Activated CD8-positive, alpha-beta memory T cell treated with anti-CD3 and anti-CD28 coated beads, Interleukin-2, amount 10 ng/mL, durations not matched to agents 7 days and 5 days (primary cell): ENCODE data around the gene RNF5. TPM values are rescaled to one million over a fixed set of nuclear protein-coding genes. Genes with fewer than 3 reads are reported as not detected.
"Not testable (repeated sequence)": the region's sequence is repeated elsewhere in the genome, so short reads cannot be mapped to it uniquely, and the experiment has no call there.

Source experiments
- ATAC-seq: fragments of 150-1000 bp; cut with Tn5 transposase; one replicate; pipeline ENCODE4 v1.10.0; 2021; ENCODE audit warnings: moderate library complexity
- CTCF ChIA-PET: fragments of 350-600 bp; sonication (Branson Sonifier 250); formaldehyde crosslinking; loops from one replicate; lab custom pipeline; 2021; ENCODE audit warnings: antibody characterized with exemption; lab: Charles Lee
- DNase-seq: peaks from one replicate; pipeline ENCODE4 v3.0.0-alpha.2; 2020
- H3K27ac Mint-ChIP-seq: one replicate; pipeline ENCODE4 v1.8.0; 2021; ENCODE audit warnings: mild to moderate bottlenecking, mixed read lengths
- H3K27me3 Mint-ChIP-seq: one replicate; pipeline ENCODE4 v1.8.0; 2021; ENCODE audit warnings: mixed read lengths
- H3K36me3 Mint-ChIP-seq: one replicate; pipeline ENCODE4 v1.8.0; 2021; ENCODE audit warnings: mild to moderate bottlenecking, mixed read lengths
- H3K4me1 Mint-ChIP-seq: one replicate; pipeline ENCODE4 v1.8.0; 2021; ENCODE audit warnings: mixed read lengths
- H3K4me3 Mint-ChIP-seq: one replicate; pipeline ENCODE4 v1.8.0; 2021; ENCODE audit warnings: mild to moderate bottlenecking, moderate library complexity, mixed read lengths
- H3K9me3 Mint-ChIP-seq: one replicate; pipeline ENCODE4 v1.8.0; 2022; ENCODE audit warnings: low read depth, mixed read lengths
- total RNA-seq, 2 experiments: library from RNA; stranded (reverse); gene quantifications; one replicate each; pipeline ENCODE4 v1.2.3, GENCODE V29; 2021

The RNF5 gene
- total RNA-seq, 2 experiments from 2014 or later, result 41.0 to 51.9 TPM

DNA sequence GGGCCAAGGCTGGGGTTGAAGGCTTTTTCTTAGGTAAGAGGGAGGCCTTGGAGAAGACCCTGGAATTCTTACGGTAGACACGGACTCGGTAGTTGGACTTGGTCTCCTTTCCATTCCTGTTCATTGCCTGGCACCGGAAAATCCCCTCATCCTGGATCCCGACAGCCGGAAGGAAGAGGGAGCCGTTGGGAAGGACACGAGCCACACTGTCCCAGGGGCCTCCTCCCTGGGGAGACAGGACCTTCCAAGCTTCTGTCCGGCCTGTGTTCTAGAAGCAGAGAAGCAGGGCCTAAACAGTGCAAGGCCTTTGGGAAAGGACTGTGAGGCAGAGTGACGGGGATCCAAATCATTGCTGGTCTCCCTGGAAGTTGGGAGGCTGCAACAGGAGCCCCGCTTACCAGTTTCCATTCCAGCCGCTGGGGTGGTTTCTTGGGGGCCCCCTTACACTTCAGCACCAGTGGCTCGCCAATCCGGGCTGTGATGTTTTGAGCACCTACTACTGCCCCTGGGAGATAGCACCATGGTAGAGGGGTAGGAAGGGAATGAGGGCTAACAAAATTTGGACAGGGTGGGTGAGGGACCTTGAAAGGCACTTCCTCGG lies 5.4 kb downstream of the RNF5 start:
- H3K9me3 Mint-ChIP-seq, result no peaks in the 10 kb centered on the region
- peaks cover 39% of the 10 kb centered on the region for H3K36me3 Mint-ChIP-seq
- CTCF ChIA-PET, result interaction anchor here (1.9 kb wide), 1 partner anchor 9 kb away, joined by 8 read pairs; the partner anchor contains the start of gene GPSM3
- H3K27ac Mint-ChIP-seq, result no peak overlapping the region
- no peaks in the 10 kb centered on the region for H3K27me3 Mint-ChIP-seq
- ATAC-seq, result no peak
- DNase-seq, result no peak
- peaks cover 53% of the 10 kb centered on the region for H3K4me1 Mint-ChIP-seq
- H3K4me3 Mint-ChIP-seq, result no peak overlapping the region

DNA sequence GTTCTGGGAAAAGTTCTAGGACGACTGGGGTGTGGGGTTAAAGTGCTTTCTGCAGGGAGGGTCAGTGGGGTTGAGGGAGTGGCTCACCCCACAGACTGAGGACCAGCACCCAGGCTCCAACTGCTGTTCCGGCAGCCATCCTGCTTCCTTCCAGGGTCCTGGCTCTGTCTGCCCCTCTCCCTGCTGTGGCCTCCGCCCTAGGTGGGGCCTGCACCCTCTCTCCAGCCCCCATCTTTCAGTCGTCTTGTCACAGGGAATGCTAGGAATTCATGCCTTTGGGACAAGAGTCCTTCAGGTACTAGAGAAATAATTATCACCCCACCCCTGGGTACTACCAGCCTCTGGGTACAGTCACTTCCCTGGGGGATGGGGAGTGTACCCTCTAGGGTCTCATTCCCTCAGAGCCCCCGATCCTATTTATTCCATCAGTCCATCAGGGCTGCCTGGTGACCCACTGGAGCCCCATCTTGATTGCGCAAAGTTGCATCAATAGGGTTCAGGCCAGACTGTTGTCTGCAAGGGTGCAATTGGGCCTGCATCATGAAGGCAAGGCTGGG lies 6.0 kb downstream of the RNF5 start, which contains the start of gene AGER:
TSS of gene AGER (minus strand) at position 170 of the 557 bp plus-strand sequence. CDS start at position 139, 31 bp downstream.
- Mint-ChIP-seq H3K27me3 (no peaks in the 10 kb centered on the region), H3K36me3 (peaks cover 41% of the 10 kb centered on the region), H3K9me3 (no peaks in the 10 kb centered on the region), H3K27ac (no peak within 1 kb of the TSS), H3K4me1 (peaks cover 53% of the 10 kb centered on the region), H3K4me3 (no peak within 1 kb of the TSS)
- ATAC-seq (no peak), DNase-seq (no peak)
- CTCF ChIA-PET, result interaction anchor here (1.2 kb wide), 1 partner anchor 11 kb away, joined by 4 read pairs; no protein-coding TSS in a partner anchor

DNA sequence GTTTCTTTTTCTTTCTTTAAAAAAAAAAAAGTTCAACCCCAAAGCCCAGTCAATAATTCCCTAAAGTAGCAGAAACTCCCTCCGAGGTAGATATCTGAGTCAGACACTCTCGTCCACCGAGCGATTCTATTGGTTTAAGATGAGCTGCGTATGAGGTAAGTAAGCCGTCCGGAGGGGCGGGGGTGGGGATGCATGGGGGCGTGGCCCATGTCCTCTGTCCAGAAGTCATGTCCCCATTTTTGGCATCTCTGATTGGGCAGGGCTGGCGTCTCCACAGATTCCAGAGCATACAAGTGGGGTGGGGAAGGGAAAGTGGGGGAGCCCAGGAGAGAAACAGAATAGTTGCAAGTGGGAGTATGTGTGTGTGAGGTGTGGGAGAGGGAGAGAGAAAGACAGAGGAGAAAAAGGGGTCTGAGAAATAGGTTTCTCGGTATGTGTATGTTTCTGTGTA lies 7.5 kb downstream of the RNF5 start:
- not testable (repeated sequence) for H3K9me3 Mint-ChIP-seq, H3K27me3 Mint-ChIP-seq, H3K4me3 Mint-ChIP-seq
- ATAC-seq (peak; percentile 59), DNase-seq (peak; percentile 78)
- Mint-ChIP-seq H3K4me1 (peaks cover 41% of the 10 kb centered on the region), H3K36me3 (peaks cover 40% of the 10 kb centered on the region), H3K27ac (peak overlapping the region; percentile 87)
- CTCF ChIA-PET, result interaction anchor here (1.2 kb wide), 1 partner anchor 10 kb away, joined by 4 read pairs; no protein-coding TSS in a partner anchor

DNA sequence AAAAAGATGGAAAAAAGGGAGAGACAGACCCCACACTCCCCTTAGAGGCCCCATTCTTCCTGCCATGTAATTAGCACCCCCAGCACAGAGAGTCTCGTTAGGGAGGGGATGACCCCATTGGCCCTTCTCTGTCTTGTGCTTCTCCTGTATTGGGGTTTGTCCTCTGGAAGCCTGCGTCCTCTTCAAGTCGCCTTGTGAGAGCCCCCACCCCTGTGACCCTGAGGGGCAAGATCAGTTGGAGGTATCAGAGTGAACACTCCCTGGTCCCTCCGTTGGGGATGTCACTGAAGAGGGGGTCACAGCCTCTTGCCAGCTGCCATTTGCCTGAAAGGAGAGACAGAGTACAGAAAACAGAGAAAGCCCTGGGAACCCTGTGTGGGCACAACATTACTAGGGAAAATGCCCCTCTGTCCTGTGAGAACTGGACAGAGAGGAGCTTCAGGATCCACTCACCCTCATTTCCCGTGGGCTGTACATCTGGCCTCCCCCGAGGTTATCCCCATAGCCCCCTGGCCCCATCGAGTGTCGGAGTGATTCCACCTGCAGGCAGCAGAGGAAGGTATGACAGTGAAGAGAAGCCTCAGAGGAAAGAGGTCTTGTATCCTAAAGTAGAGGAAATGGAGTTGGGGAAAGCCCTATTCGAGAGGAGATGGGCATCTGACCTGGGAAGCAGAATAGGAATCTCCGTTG lies 8.1 kb downstream of the RNF5 start:
- DNase-seq, H3K9me3 Mint-ChIP-seq, H3K4me3 Mint-ChIP-seq, CTCF ChIA-PET, ATAC-seq, H3K27me3 Mint-ChIP-seq: not testable (repeated sequence)
- Mint-ChIP-seq H3K36me3 (peaks cover 43% of the 10 kb centered on the region), H3K27ac (peak overlapping the region; percentile 87), H3K4me1 (peaks cover 40% of the 10 kb centered on the region)

DNA sequence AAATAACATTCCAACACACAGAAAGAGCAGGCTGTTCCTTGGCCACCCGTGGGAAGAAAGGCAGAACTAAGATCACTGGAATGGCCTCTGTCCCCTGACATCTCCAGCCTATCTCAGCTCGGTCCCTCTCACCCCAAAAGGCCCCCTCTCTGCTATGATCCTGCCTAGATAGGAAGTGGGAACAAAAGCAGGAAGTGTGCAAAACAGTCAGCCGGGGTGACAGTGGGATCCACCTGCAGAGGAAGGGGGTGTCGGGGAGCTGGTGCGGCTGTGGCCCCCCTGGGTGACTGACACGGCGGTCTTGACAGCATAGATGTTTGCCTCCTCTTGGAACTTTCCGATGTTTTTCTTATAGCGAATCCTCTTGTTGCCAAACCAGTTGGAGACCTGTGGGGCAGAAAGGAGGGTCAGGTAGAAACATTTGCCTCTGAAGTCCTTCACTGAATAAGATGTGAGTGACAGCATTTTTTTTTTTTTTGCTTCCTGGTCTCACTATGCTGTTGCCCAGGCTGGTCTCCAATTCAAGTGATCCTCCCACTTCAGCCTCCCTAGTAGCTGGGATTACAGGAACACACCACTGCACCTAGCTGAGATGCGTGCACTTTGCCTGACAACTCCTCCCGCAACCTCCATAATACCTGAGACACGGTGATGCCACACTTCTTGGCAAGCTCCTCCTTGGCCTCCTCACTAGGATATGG lies 9.0 kb downstream of the RNF5 start:
- CTCF ChIA-PET, result no interaction called here
- H3K36me3 Mint-ChIP-seq, result peaks cover 46% of the 10 kb centered on the region

DNA sequence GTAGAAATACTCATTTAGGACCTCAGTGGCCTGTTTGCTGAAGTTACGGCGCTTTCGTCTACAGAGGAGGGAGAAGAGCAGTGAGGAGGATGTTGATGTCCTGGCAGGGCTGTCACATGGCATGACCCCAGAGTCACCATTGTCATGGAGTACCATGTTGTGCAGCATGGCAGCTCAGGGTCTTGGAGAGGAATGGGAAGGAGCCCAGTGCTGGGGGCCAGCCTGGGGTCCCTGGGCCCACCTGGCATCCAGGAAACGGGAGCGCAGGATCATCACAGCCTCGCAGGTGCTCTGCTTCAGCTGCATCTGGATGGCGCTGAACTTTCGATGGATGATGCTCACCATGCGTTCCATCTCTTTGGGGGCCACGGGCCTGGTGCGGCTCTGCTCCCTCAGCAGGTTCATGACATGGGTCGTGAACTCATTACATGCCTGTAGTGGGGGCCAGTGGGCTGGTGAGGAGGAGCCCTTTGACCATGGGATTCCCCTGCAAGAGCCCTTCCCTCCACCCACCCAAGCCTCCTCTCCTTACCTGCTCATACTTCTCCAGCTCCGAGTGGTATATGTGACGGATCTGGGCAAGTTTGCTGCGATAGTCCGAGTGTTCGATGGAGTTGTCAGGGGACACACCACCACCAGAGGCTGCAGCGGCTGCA lies 9.6 kb downstream of the RNF5 start:
- Mint-ChIP-seq H3K4me3 (peak overlapping the region; percentile 32), H3K4me1 (peaks cover 38% of the 10 kb centered on the region), H3K36me3 (peaks cover 45% of the 10 kb centered on the region), H3K27ac (peak overlapping the region; percentile 79)
- CTCF ChIA-PET, result interaction anchor here (1.1 kb wide), 1 partner anchor 140 kb away, joined by 3 read pairs; no protein-coding TSS in a partner anchor
- DNase-seq, ATAC-seq, H3K27me3 Mint-ChIP-seq, H3K9me3 Mint-ChIP-seq: not testable (repeated sequence)

More for the DNA sequence above, 9.0 kb downstream of the RNF5 start:
- DNase-seq, result no peak
- Mint-ChIP-seq H3K27ac (peak overlapping the region; percentile 87), H3K9me3 (no peaks in the 10 kb centered on the region), H3K27me3 (no peaks in the 10 kb centered on the region), H3K4me3 (peak overlapping the region; percentile 32), H3K4me1 (peaks cover 37% of the 10 kb centered on the region)
- no peak for ATAC-seq

DNA sequence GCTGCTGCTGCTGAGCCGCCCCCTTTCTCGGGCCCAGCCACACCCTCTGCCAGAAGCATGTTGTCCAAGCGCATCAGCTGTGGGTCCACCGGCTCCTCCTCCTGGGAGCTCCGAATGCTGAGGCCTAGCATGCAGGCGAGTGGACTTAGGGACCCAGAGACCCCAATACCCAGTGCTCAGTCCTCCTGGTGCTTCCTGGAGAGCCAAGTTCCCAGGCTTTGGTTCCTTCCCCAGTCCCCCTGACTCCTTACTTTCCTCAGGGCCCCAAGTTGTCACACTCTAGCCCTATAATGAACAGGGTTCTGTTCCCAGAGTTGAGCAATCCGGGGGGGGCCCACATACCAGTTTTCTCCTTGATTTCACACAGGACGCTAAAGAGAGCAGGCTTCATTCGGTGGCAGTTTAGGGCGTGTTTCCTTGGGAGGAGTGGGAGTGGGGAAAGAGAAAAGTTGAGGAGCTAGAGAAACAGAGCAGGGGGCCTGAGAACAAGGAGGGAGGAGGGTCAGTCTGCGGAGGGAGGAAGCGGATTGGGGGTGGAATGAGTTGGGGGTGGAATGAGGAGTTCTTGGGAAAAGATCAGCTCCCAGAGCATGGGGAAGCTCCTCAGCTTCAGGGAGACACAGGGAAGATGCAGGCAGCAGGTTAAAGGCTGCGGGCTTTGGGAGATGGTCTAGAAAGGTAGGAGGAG lies 10.3 kb downstream of the RNF5 start:
- DNase-seq, result no peak
- no peaks in the 10 kb centered on the region for H3K9me3 Mint-ChIP-seq
- CTCF ChIA-PET, result interaction anchor here (0.8 to 1.1 kb wide), 2 partner anchors 9 to 141 kb away, joined by 3 read pairs; no protein-coding TSS in a partner anchor
- no peaks in the 10 kb centered on the region for H3K27me3 Mint-ChIP-seq
- peak overlapping the region; percentile 75 for H3K27ac Mint-ChIP-seq
- peak overlapping the region; percentile 72 for H3K4me3 Mint-ChIP-seq
- no peak for ATAC-seq
- peaks cover 45% of the 10 kb centered on the region for H3K36me3 Mint-ChIP-seq
- H3K4me1 Mint-ChIP-seq, result peaks cover 41% of the 10 kb centered on the region

DNA sequence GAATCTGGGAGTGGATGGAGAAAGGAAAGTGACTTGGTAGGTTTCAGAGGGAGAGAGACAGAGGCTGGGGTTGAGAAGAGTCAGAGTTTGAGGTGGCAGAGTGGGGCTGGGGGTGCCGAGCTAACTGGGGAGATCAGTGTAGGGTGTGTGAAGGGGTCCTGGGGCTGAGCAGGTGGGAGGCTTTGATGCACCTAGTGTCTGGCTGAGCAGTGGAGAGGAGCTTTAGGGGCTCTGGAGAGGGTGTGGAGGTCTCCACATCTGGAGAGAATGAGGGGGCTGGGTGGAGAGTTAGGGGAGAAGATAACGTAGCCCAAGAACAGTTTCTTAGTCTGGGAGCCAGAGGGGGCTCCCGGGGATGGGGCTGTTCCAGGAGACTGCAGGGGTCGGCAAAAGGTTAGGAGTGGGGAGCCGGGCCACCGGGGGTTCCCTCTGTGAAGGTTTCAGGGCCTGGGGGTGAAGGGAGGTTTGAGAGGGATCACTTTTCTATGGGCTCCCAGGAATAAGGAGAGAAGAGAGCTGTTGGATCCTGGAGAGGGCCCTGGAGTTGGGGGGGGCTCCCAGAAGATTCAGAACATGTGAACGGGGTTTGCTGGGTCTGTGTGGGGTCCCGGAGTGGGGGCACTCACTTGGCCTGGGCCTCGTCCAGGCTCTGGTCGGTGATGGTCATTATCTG lies 11.0 kb downstream of the RNF5 start:
- H3K27ac Mint-ChIP-seq, result peak overlapping the region; percentile 75
- no peaks in the 10 kb centered on the region for H3K27me3 Mint-ChIP-seq
- peaks cover 48% of the 10 kb centered on the region for H3K4me1 Mint-ChIP-seq
- no peak for ATAC-seq
- DNase-seq, result no peak
- CTCF ChIA-PET, result interaction anchor here (0.6 to 1.1 kb wide), 3 partner anchors 10 to 382 kb away, joined by 3 read pairs; no protein-coding TSS in a partner anchor
- no peaks in the 10 kb centered on the region for H3K9me3 Mint-ChIP-seq
- H3K4me3 Mint-ChIP-seq, result peak overlapping the region; percentile 72
- H3K36me3 Mint-ChIP-seq, result peaks cover 45% of the 10 kb centered on the region

DNA sequence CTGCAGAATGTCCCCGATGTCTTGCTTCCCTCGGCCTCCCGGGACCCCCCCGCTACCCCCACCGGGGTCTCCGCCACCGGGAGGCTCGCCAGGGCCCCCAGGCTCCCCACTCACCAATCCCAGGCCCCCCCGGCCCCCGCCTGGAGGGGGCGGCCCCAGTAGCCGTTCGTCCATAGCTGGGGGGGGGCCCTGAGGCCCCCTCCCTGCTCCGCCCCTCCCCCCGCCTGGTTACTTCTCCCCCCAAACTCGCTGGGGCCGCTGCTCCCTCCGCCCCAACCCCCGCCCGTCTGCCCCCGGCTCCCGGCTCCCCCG lies 11.5 kb downstream of the RNF5 start:
- Mint-ChIP-seq H3K4me3 (peak overlapping the region; percentile 72), H3K27me3 (no peaks in the 10 kb centered on the region), H3K27ac (peak overlapping the region; percentile 75), H3K4me1 (peaks cover 51% of the 10 kb centered on the region), H3K36me3 (peaks cover 45% of the 10 kb centered on the region), H3K9me3 (no peaks in the 10 kb centered on the region)
- CTCF ChIA-PET, result no interaction called here
- ATAC-seq (no peak), DNase-seq (no peak)

DNA sequence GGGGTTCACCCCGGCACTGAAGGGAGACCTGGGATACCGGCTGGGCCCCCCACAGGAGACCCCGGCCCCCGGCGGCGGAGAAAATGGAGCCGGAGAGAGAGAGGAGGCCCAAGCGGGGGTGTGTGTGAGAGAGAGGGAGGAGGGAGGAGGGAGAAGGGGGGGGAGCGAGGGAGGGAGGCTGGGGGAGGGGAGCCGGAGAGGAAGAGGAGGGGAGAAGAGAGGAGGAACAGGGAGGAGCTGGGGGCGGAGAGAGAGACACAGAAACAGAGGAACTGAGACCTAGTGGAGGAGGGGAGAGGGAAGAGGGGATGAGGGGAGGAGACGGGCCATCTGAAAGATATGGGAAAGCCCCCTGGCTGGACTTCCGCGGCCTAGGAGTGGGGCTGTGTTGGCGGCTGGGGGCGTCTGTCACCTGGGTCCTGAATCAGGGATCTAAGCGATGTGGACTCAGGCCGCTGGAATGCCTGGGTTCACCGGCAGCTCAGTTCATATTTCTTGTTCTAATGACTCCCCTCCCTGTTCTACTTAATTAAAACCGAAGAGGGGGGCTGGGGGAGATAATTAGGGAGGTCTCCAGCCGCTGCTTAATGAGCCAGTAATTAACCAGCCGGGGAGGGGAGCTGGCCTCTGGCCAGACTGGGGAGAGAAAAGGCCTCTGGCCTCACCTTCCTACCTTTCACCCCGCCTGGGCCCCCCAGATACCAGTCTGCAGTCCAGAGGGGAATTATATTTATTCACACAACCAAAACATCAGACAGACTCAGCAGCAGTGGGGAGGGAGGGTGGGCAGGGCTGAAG lies 12.0 kb downstream of the RNF5 start, which contains the start of gene PBX2:
TSS of gene PBX2 (minus strand) at position 149 of the 798 bp plus-strand sequence. CDS start 287 bp downstream, outside the sequence.
- H3K4me3 Mint-ChIP-seq, result peak within 1 kb of the TSS; percentile 98
- peaks cover 45% of the 10 kb centered on the region for H3K36me3 Mint-ChIP-seq
- H3K9me3 Mint-ChIP-seq, result no peaks in the 10 kb centered on the region
- CTCF ChIA-PET, result interaction anchor here (4.2 kb wide), 1 partner anchor 12 kb away, joined by 31 read pairs; the partner anchor contains the start of genes AGPAT1 and RNF5
- peak within 1 kb of the TSS; percentile 95 for H3K27ac Mint-ChIP-seq
- H3K27me3 Mint-ChIP-seq, result no peaks in the 10 kb centered on the region
- ATAC-seq (peak; percentile 67), DNase-seq (peak; percentile 92)
- peaks cover 55% of the 10 kb centered on the region for H3K4me1 Mint-ChIP-seq
